LNCaP clone FGC (cell line): ENCODE results near the gene MTMR3.

Source experiments
- DNase-seq: peaks from one replicate; pipeline ENCODE4 v3.0.0-alpha.2; 2011; ENCODE audit warnings: low read depth
- H3K4me3 ChIP-seq: 2 replicates; pipeline ENCODE4 v1.5.1; 2011; ENCODE audit warnings: mild to moderate bottlenecking, low read depth, low read length, control low read depth
- TF ChIP-seq, protein P1 (sequence below): IDR thresholded peaks from 2 replicates; pipeline ENCODE4 v1.5.1; 2012; ENCODE audit warnings: mild to moderate bottlenecking; ENCODE audit not compliant: control insufficient read depth, insufficient read depth; ENCODE audit errors: extremely low read depth

The MTMR3 gene

DNA sequence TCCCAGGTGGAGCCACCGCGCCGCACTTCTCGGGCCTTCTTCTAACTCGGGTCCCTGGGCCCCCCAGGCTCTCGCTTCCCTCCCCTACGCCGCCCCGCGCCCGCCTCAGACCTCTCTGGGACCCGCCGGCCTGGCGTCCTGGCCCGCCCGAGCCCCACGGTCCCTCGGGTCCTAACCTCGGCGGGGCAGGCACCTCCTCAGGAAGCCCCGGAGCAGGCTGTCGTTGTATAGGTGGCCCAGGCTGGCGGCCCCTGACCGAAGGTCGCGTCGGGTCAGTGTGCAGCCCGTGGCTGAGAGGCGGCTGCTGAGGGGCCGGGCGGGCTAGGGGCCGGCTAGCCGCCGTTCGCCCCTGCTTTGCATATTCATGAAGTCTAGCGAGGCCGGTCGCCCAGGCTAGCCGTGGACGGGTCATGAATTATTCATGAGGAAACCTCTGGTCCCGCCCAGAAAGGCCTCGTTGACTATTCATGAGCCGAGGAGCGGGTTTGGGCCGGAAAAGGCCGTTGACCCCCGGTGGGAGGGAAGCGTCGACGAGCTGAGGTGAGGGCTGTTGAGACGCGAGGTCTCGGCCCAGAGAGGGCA lies 197.1 kb downstream of the MTMR3 start, which contains the start of gene HORMAD2:
Gene HORMAD2 (plus strand): TSS at position 513 of the 582 bp plus-strand sequence. CDS start 13,489 bp downstream, outside the sequence.
- H3K4me3 ChIP-seq = no peak within 1 kb of the TSS
- TF ChIP-seq, protein P1, sequence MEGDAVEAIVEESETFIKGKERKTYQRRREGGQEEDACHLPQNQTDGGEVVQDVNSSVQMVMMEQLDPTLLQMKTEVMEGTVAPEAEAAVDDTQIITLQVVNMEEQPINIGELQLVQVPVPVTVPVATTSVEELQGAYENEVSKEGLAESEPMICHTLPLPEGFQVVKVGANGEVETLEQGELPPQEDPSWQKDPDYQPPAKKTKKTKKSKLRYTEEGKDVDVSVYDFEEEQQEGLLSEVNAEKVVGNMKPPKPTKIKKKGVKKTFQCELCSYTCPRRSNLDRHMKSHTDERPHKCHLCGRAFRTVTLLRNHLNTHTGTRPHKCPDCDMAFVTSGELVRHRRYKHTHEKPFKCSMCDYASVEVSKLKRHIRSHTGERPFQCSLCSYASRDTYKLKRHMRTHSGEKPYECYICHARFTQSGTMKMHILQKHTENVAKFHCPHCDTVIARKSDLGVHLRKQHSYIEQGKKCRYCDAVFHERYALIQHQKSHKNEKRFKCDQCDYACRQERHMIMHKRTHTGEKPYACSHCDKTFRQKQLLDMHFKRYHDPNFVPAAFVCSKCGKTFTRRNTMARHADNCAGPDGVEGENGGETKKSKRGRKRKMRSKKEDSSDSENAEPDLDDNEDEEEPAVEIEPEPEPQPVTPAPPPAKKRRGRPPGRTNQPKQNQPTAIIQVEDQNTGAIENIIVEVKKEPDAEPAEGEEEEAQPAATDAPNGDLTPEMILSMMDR = no peak
- DNase-seq = no peak
